GM19099 (cell line): Measurements from ENCODE around the gene CXCR6.

Experiments
- POLR2A ChIP-seq: IDR thresholded peaks from 3 replicates; pipeline ENCODE4 v1.6.1; 2011; ENCODE audit warnings: low read depth; ENCODE audit not compliant: insufficient read length; ENCODE audit errors: extremely low read depth

The CXCR6 gene

DNA sequence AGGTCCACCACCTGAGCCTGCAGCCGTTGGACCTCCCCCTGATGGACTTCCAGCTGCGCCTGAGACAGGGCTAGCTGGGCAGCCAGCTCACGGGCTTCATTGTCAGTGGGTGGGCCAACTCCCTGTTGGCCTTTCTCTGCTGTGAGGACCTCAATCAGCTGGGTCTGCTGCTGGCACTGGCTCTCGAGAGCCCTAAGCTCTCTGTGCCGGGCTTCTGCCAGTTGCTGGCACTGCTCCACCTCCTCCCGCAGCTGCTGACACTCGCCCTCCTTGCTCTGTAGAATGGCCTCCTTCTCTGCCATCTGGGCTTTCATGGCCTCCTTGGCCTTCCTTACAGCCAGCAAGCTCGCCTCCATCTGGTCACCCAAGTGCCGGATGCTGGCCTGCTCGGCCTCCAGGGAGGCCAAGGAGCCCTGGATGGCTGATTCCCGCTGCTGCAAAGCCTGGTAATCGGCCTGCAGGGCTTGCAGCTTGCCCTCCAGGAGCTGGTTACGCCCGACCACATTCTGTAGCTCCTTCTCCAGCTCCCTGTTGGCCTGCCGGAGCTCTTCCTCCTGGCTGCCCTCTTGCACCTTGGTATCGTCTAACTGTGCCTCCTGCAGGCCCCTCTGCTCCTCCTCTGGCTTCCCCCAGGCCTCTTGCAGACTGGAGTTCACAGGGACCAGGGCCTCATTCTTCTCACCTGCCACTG is 23.8 kb downstream of the CXCR6 start:
- TF ChIP-seq POLR2A = no peak

DNA sequence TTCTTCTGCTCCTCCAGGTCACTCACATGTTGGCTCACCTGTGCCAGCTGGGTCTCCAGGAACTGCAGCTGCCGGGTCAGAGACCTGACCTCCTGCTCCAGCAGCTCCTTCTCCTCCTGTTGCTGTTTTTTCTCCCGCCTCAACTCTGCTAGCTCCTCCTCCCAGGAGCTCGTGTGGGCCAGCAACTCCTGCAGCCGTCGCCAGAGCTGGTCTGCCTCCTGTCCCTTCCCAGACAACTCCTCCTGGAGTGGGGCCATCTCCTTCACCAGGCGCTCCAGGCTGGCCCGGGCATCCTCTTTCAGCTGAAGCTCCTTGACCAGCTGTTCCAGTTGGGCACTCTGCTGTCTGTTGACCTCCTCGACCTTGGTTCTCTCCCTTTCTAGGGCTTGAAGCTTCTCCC is 24.5 kb downstream of the CXCR6 start:
- no peak for TF ChIP-seq POLR2A

DNA sequence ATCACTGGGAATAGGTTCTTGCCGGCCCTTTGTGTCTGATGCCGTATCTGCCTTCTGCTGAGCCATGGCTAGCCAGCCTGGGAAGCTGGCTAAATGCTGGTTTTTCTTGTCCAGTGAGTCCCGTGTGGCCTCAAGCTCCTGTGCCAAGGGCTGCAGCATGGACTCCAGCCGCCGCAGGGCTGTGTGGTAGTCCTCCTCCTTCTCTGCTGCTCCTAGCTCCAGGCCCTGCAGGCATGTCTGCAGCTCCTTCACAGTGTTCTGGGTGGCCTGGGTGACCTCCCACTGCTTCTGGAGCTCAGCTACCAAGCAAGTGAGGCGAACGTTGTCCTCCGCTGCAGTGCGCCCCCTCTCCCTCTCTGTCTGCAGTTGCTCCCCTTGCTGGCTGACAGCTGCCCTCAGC is 24.9 kb downstream of the CXCR6 start:
- TF ChIP-seq POLR2A = no peak

DNA sequence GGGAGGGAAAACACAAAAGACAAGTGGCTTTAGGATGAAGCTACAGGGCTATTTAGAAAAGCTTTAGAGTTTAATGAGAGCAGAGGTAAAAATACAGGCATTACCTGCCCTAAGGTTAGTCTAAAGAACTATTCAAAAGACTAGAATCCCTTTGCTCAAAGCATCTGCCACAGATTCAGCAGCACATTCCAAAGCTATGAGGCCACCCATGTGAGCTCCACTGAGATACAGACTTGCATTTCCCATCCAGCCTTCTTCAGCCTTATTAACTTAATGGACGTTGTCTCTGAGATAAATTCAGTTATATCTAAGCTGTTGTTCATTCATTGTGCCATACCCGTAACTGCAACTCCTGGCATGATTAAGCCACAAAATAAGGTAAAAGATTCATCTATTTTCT is 25.4 kb downstream of the CXCR6 start:
- no peak for TF ChIP-seq POLR2A

DNA sequence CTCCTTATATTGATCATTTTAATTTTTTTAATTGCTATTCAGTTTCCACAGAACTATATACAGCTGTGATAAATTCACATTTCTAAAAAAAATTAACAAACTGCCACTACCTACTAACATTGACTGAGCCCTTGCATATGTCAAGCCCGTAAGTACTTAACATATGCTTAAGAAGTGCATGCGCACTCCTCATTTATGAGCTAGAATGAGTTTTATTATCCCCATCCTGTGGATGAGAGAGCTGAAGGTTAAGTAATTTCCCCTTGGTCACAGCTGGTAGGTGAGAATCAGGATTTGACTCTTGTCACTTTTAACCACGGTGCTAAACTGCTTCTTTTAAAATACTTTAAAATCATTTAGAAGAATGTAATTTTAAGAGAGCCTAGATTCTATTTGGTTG is 25.9 kb downstream of the CXCR6 start:
- no peak for TF ChIP-seq POLR2A

DNA sequence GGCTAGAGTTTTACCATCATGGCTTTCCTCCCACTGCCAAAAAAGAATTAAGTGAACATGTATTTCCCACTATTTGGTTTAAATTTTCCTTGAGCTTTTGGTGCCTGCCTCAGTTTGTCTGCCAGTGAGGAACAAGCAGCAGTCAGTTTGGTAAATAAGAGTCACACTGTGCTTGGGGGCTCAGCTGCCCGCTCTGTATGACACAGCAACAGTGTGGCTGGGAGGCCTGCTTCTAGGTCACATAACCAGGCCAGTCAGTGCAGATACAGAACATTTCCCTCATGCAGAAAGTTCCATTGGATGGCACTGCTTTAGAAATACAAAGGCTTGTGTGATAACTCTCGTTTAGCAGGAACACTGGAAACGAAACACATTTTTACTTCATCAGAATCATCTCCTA is 26.7 kb downstream of the CXCR6 start:
- TF ChIP-seq POLR2A = no peak

DNA sequence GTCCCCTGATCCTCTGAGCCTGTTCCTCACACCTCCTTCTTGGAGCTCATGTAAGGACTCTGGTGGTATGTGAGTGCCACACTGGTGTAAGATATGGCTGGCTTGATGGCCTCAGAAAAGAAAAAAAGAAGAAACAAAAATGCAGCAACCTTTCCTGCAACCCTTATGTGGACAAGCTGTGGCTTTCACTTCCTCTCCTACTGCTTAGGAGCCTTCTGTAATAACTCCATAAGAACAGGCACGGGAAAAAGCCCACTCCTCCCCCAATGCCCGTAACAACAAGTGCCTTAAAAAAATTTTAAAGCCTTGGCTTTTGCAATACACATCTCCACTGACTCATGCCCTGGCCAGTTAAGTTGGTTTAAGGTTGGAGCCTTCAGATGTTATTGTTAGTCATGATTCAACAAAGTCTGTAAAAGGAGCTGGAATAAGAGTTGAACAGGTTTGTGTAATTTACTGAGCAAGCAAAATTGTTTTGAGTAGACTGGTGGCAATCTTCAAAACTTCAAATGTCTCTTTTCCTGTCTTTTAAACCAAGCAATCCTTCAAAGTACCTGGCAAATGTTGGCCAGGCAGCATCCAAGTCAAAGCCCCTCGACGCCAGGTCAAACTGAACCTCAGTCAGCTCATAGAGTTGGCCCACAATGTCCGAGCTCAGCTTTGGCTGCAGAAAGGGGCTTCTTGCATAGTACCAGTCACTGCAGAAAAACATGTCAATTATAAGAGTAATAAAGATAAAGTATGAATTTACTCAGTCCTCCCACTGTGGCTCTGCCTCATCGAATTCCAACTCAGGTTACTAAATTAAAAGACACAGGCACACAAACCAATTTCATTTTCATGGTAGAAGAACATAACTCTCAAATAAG is 29.5 kb downstream of the CXCR6 start:
- no peak for TF ChIP-seq POLR2A

DNA sequence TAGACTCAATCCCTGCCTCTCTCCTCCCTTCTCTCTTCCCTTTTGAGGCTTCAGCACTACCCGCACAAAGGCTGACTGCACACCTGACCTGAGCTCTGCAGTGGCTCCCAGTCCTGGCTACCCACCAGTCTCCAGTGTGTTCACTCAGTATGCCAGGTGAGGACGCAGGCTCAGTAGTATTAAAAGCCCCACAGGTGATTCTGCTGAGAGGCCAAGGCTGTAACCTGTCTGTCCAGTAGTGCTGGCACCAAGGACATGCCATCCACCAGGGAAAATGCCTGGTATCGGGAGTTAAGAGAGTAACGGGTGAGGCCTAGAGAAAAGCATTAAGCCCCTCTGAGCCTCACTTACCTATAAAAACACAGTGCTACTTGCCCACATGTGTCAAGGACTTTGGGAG is 31.4 kb downstream of the CXCR6 start:
- TF ChIP-seq POLR2A = no peak

DNA sequence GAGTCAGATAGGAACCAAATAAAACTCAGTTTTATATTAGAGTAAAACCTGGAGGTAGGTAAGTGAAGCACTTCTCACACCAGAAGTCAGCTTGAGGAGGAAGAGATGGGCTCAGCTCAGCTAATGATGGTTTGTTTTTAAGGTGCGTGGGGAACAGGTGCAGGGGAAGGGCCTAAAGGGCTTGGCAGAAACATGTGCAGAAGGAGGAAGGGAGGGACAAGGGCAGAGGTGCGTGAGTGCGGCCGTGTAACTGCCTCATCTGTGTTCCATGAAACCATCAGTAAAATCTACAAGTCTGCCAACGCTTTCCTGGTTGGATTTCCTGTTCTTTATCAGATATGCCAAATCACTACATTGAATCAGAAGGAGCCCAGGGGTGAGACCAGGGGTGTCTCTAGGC is 32.4 kb downstream of the CXCR6 start:
- TF ChIP-seq POLR2A = no peak

DNA sequence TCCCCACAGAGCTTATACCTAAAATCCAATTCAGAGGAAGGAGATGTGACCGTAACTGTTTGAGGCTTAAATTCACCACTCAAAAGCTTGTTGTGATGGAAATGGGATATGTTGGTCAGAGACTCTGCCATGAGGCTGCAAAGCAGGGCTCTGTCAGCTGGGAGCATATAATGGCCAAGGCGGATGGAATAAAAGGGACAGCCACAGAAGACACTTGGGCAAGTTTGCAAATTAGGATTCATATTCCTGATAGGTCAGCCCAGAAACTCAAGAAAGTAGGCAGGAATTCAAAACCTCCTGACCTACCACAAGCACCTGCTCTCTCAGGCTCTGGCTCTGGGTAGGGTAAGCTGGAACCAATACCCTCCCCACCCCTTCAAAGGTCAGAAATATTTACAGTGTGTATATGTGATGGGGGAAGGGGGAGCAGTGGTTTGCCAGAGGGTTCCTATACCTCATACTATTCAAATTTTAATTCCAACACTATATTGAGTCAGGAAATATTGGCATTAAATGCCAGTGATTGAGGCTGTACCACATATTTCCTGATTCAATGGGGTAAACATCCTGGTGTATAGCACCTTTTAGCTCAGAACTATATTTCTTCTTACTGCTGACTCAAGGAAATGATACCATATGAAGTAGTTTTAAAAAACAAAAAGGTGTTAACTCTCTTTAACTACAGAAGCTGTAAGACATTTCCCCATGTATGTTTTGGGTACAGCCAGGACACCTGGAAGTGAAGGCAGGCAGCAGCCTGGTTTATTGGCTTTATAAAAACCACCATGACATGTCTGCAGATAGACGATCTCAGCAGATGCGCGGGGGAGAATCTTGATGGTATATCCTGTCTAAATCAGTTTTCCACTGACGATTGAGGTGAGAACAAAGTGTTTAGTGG is 33.2 kb downstream of the CXCR6 start:
- TF ChIP-seq POLR2A = no peak

DNA sequence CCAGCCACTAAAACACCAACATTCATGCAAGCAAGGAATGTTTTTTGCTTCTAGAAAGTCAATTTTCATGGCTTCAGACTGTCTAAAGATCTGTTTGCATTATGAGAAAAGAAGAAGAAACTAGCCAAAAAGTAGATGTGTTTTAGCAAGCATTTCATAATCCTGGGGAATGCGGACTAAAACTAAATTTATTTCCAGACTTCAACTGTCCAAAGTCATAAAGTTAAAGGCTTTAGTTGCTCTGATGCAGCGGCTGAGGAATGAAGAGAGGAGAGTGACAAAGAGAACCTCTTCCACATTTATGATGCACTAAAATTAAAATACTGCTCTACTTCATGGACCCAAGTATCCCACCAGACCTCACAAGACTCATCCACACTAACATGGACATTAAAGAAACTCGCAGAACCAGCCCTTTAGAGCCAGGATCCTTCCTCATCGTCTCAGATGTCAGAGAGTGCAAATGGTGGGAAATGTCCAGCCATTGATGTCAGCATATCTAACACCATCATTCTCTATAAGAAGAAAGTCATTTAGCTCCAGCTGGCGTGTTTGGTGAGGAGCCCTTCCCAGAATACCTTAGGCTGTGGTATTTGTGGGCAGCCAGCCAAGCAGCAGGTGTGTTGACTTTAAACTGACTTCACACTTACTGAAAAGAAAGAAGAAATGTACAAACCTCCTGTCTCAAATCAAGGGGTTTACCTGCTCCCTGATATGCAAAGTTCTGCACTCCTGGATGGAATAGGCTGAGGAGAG is 34.9 kb downstream of the CXCR6 start:
- TF ChIP-seq POLR2A = no peak

DNA sequence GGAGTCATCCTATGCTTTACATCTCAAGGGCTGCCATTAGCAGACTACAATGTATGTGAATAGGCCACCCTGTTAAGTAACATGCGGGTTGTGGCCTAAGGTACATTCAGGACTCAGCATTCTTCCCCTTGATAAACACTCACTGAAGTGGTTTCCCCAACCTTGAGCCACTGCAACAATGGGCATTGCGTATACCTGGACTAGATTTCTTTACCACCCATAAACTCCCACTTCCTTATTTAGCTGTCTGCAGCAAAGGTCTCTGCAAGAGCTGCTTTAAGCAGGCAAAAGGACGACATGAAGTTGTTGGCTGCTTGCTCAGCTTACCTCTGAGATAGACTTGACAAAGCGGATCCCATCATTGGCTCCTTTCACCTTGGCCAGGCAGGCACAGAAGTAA is 36.1 kb downstream of the CXCR6 start:
- no peak for TF ChIP-seq POLR2A

DNA sequence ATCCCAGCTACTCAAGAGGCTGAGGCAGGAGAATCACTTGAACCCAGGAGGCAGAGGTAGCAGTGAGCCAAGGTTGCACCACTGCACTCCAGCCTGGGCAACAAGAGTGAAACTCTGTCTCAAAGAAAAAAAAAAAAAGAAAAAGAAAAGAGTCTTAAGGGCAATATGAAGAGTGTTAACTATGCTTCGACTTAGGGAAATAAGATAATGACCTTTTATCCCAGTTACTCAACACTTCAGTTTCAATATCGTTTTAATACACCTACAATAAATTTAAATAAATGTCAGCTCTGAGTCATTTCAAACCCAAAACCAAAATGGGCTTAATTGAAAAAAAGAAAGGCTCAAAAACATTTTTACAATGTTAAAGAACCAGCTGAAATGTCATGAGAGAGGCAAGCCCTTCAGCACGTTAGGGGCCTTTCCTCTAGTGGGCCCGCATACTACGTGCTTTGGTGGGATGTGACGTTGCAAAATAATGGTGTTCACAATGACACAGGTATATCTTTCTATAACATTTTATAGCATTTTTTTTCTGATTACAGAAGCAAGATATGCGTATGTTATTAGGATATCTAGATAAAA is 37.1 kb downstream of the CXCR6 start:
- no peak for TF ChIP-seq POLR2A

DNA sequence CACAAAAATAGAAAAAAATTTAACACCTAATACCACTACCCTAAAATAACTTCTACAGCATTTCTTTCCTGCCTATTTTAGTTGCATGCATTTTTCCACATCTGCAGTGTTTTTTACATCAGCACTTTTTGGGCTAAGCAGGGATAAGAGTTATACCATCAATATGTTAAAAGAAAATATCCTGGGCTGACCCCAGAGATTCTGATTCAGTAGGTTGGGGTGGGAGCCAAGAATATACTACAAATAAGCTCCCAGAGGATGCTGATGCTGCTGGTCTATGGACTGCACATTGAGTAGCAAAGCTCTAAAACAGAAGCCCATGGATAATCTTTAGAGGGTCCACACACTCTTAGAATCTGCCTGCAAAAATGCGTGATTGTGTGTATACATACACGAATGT is 37.6 kb downstream of the CXCR6 start:
- no peak for TF ChIP-seq POLR2A

DNA sequence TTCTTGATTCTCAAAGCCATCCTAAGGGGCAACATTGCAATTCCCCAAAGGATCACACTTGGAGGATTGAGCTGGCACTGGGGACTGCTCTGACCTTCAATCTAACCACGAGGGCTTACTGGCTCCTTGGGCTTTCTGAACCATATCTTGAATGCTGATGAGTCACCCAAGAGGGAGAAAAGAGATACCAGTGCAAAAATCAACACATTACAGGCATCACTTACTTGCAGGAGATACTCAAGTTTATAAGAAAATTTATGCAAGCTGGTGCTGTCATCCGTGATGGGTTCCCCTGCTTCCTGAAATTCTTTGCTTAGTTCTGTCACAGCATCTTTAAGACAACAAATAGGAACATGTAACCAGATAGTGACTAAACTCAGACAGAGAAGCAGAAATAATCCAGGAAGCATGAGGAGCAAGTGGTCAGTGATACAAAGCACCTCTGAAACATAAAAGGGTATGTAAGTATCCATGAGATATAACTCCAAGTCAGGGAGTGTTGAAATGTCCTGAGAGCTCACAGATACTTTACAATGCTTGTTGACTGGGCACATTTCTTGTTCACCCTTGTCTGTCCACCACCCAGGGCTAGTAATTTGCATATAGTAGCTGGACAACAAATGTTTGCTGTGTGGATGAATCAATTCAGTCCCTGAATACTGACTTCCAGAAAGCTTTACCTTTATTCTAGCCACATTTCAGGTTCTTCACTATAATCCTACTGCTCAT is 38.2 kb downstream of the CXCR6 start:
- no peak for TF ChIP-seq POLR2A
